Endothelial cell of umbilical vein (primary cell): ENCODE results near the gene FOXM1. TPM values are rescaled to one million over a fixed set of nuclear protein-coding genes. Genes with fewer than 3 reads are reported as not detected.
A peak's percentile ranks its signal among the peaks of the same experiment; 100 is the strongest.

ENCODE experiments used
- BruUV-seq: library from RNA; stranded (reverse); fragments of 400-500 nt; replicated peaks from 2 replicates; lab custom pipeline; 2021; lab: Mats Ljungman, UMichigan
- CTCF ChIA-PET: fragments of 300-600, 350-600 bp; sonication (Branson Sonifier 250); formaldehyde crosslinking; loops from one replicate; lab custom pipeline; 2021; ENCODE audit warnings: antibody characterized with exemption, inconsistent platforms; lab: Charles Lee
- POLR2A ChIA-PET: fragments of 300-600, 350-600 bp; sonication (Branson Sonifier 250); formaldehyde crosslinking; loops from one replicate; lab custom pipeline; 2021; ENCODE audit warnings: antibody characterized with exemption, inconsistent platforms; lab: Charles Lee
- DNase-seq: peaks from one replicate; pipeline ENCODE4 v3.0.0-alpha.2; 2011; ENCODE audit warnings: low read depth, low spot score
- FAIRE-seq: peaks from 2 replicates; lab custom pipeline; 2011; peaks lifted over from hg19 to GRCh38; lab: Jason Lieb, UNC
- H2AFZ ChIP-seq: 2 replicates; pipeline ENCODE4 v1.6.0; 2012; ENCODE audit warnings: low read depth, low read length, control low read depth, inconsistent platforms
- H3K27ac ChIP-seq: 2 replicates; pipeline ENCODE4 v1.5.1; 2011; ENCODE audit warnings: low read depth, mild to moderate bottlenecking, control low read depth, low read length, moderate library complexity; ENCODE audit not compliant: insufficient read depth
- H3K27me3 ChIP-seq, 2 experiments: 2 replicates each; pipeline versions ENCODE4 v1.6.0 to v1.6.1; 2011; ENCODE audit warnings: low read length in 2 of 2, mixed read lengths in 1 of 2; ENCODE audit not compliant: control insufficient read depth in 2 of 2, insufficient read depth in 2 of 2
- H3K36me3 ChIP-seq, 2 experiments: 2 replicates in 1 of 2; 3 replicates in 1 of 2; pipeline ENCODE4 v1.5.1; 2011; ENCODE audit warnings: low read length in 2 of 2, mild to moderate bottlenecking in 1 of 2, moderate library complexity in 1 of 2; ENCODE audit not compliant: control insufficient read depth in 2 of 2, insufficient read depth in 2 of 2; ENCODE audit errors: extremely low read depth in 1 of 2
- H3K4me1 ChIP-seq: 3 replicates; pipeline ENCODE4 v1.5.1; 2011; ENCODE audit warnings: mild to moderate bottlenecking, low read length; ENCODE audit not compliant: control insufficient read depth, insufficient read depth; ENCODE audit errors: extremely low read depth
- H3K4me2 ChIP-seq: 2 replicates; pipeline ENCODE4 v1.6.1; 2011; ENCODE audit warnings: low read length, control low read depth, mixed read lengths; ENCODE audit not compliant: insufficient read depth
- H3K4me3 ChIP-seq, 3 experiments: fragments of 200-600 bp in 1 of 3; sonication (generic), shearing (Covaris generic) in 1 of 3; replicated peaks in 1 of 3; 2 replicates each; pipeline ENCODE4 v1.5.1; 2011 to 2016; ENCODE audit warnings: control low read depth in 3 of 3, low read length in 3 of 3, mild to moderate bottlenecking in 2 of 3, inconsistent platforms in 1 of 3, low read depth in 1 of 3, moderate library complexity in 1 of 3; ENCODE audit not compliant: insufficient read depth in 1 of 3
- H3K79me2 ChIP-seq: 2 replicates; pipeline ENCODE4 v1.6.0; 2012; ENCODE audit warnings: low read length, inconsistent platforms; ENCODE audit not compliant: control insufficient read depth, insufficient read depth
- H3K9ac ChIP-seq: replicated peaks from 2 replicates; pipeline ENCODE3; 2011; ENCODE audit warnings: low read length, control low read depth; ENCODE audit not compliant: insufficient read depth; ENCODE audit errors: extremely low read depth
- H3K9me1 ChIP-seq: replicated peaks from 3 replicates; pipeline ENCODE4 v1.6.0; 2011; ENCODE audit warnings: mild to moderate bottlenecking, low read length; ENCODE audit not compliant: control insufficient read depth, insufficient read depth; ENCODE audit errors: extremely low read depth
- H3K9me3 ChIP-seq: replicated peaks from 2 replicates; pipeline ENCODE4 v1.5.1; 2012; ENCODE audit warnings: low read length, inconsistent platforms; ENCODE audit not compliant: control insufficient read depth, insufficient read depth
- H4K20me1 ChIP-seq: replicated peaks from 2 replicates; pipeline ENCODE3; 2011; ENCODE audit warnings: mild to moderate bottlenecking, low read length; ENCODE audit not compliant: control insufficient read depth, insufficient read depth; ENCODE audit errors: extremely low read depth
- CTCF ChIP-seq, 2 donors: IDR thresholded peaks; 1 replicate in 1 of 2; 2 replicates in 1 of 2; pipeline ENCODE4 v1.5.1; 2011; ENCODE audit warnings: low read length in 2 of 2, mild to moderate bottlenecking in 2 of 2, moderate library complexity in 2 of 2, control low read depth in 1 of 2, inconsistent platforms in 1 of 2, low read depth in 1 of 2; ENCODE audit not compliant: insufficient read depth in 1 of 2; ENCODE audit errors: extremely low read depth in 1 of 2
- EZH2 ChIP-seq: IDR thresholded peaks from 2 replicates; pipeline ENCODE4 v1.6.1; 2012; ENCODE audit warnings: borderline replicate concordance, low read depth, mild to moderate bottlenecking, moderate library complexity, low read length, inconsistent platforms; ENCODE audit not compliant: severe bottlenecking
- FOS ChIP-seq: IDR thresholded peaks from 2 replicates; pipeline ENCODE4 v1.6.1; 2011; ENCODE audit warnings: mild to moderate bottlenecking, low read length, moderate library complexity, borderline replicate concordance; ENCODE audit not compliant: insufficient read depth
- GATA2 ChIP-seq: IDR thresholded peaks from 2 replicates; pipeline ENCODE4 v1.7.0; 2011; ENCODE audit warnings: low read depth, mild to moderate bottlenecking, moderate library complexity, mixed read lengths, low read length; ENCODE audit not compliant: insufficient read length, insufficient read depth
- JUN ChIP-seq: IDR thresholded peaks from 2 replicates; pipeline ENCODE4 v1.6.1; 2011; ENCODE audit warnings: borderline replicate concordance, low read depth; ENCODE audit not compliant: insufficient read length, insufficient read depth
- MAX ChIP-seq: IDR thresholded peaks from 2 replicates; pipeline ENCODE4 v1.6.1; 2011; ENCODE audit not compliant: insufficient read depth, insufficient read length
- MYC ChIP-seq: IDR thresholded peaks from one replicate; pipeline ENCODE4 v1.6.1; 2011; ENCODE audit warnings: mild to moderate bottlenecking, low read depth, low read length
- POLR2A ChIP-seq: IDR thresholded peaks from 2 replicates; pipeline ENCODE4 v1.6.1; 2012; ENCODE audit warnings: low read depth, mild to moderate bottlenecking, control low read depth, low read length
- POLR2AphosphoS5 ChIP-seq: IDR thresholded peaks from 2 replicates; pipeline ENCODE4 v1.6.1; 2012; ENCODE audit warnings: low read depth, mild to moderate bottlenecking, control low read depth, low read length, moderate library complexity; ENCODE audit not compliant: insufficient read depth
- dilution Hi-C: fragments of 300-500 bp; cut with MboI; formaldehyde crosslinking; loops from one replicate; pipeline ENCODE4 v1.15.0; 2019; ENCODE audit warnings: low sequenced_read_pairs; ENCODE audit not compliant: extremely low pct_ligation_motif_present
- intact Hi-C: fragments of 100-400 bp; cut with micrococcal nuclease; formaldehyde crosslinking; loops from one replicate; pipeline ENCODE4 v1.10.0; 2022
- polyA plus RNA-seq, 4 experiments: library from polyadenylated mRNA; depleted of rRNA in 3 of 4; stranded (reverse) in 3 of 4; unstranded in 1 of 4; fragments of >200 nt; gene quantifications; 2 replicates each; pipeline versions ENCODE4 v1.2.1 to v1.2.3, GENCODE V29; 2011 to 2012; ENCODE audit warnings: missing spikeins in 1 of 4
- total RNA-seq: library from RNA; stranded (reverse); gene quantifications from 2 replicates; pipeline ENCODE4 v1.2.3, GENCODE V29; 2021

FOXM1 gene
- total and polyA plus RNA-seq, 2 donors (not counting 3 experiments of a cell fraction or from before 2014, with no cell fraction given), result 43.5 to 136 TPM

GRCh38 chr12:2892246-2892645 lies 15.3 kb upstream of the FOXM1 start:
- POLR2A ChIA-PET, result interaction anchor here (0.7 kb wide), 1 partner anchor 93 kb away, joined by 4 read pairs; no protein-coding TSS in a partner anchor
- Histone ChIP-seq H3K9ac (no peak overlapping the region), H3K9me3 (no peaks in the 10 kb centered on the region), H3K27me3 (no peaks in the 10 kb centered on the region), H3K27ac (no peak overlapping the region), H3K4me1 (peaks cover 11% of the 10 kb centered on the region), H3K4me2 (peak overlapping the region; percentile 49), H2AFZ (no peak overlapping the region), H4K20me1 (no peaks in the 10 kb centered on the region), H3K9me1 (no peaks in the 10 kb centered on the region), H3K36me3 (peaks cover 3% of the 10 kb centered on the region in 2 experiments), H3K4me3 (no peak overlapping the region), H3K79me2 (peaks cover 33% of the 10 kb centered on the region)
- intact Hi-C loops, result no loop called here
- FAIRE-seq (no peak), DNase-seq (no peak)
- TF ChIP-seq POLR2A (no peak), EZH2 (no peak), MAX (no peak), FOS (no peak)
- no TSS peak for BruUV-seq
- dilution Hi-C loops, result no loop called here
- CTCF ChIA-PET, result interaction anchor here (1.3 to 3.6 kb wide), 4 partner anchors 14 to 149 kb away, joined by 3 to 18 read pairs (median 9); partner anchors contain the start of genes FOXM1 and RHNO1

GRCh38 chr12:2891240-2892053 lies 14.5 kb upstream of the FOXM1 start:
- Histone ChIP-seq H3K4me1 (peaks cover 11% of the 10 kb centered on the region), H3K36me3 (peaks cover 3% of the 10 kb centered on the region in 2 experiments), H3K9me3 (no peaks in the 10 kb centered on the region), H2AFZ (peak overlapping the region; percentile 70), H3K9ac (peak overlapping the region; percentile 79), H3K4me3 (peak overlapping the region; percentile 32 to 76 (median 75)), H3K79me2 (peaks cover 29% of the 10 kb centered on the region), H4K20me1 (no peaks in the 10 kb centered on the region), H3K4me2 (peak overlapping the region; percentile 49), H3K9me1 (no peaks in the 10 kb centered on the region), H3K27ac (peak overlapping the region; percentile 56), H3K27me3 (no peaks in the 10 kb centered on the region)
- intact Hi-C loops, result no loop called here
- FAIRE-seq, result peak; percentile 79
- dilution Hi-C loops, result no loop called here
- CTCF ChIA-PET, result interaction anchor here (1.3 to 3.6 kb wide), 7 partner anchors 14 to 150 kb away, joined by 3 to 18 read pairs (median 8); partner anchors contain the start of genes FOXM1 and RHNO1
- BruUV-seq, result TSS peak; percentile 26
- peak; percentile 72 for DNase-seq
- POLR2A ChIA-PET, result interaction anchor here (0.7 to 1.3 kb wide), 3 partner anchors 15 to 143 kb away, joined by 4 to 5 read pairs (median 4); partner anchors contain the start of genes FOXM1 and RHNO1
- TF ChIP-seq POLR2A (no peak), JUN (no peak), FOS (no peak), GATA2 (no peak), MAX (no peak), MYC (no peak), EZH2 (no peak), CTCF (IDR thresholded peaks at IDR 0.05; ENCODE audit: extremely low read depth in 1 of 2, insufficient read depth in 1 of 2, low read depth in 1 of 2, low read length in 2 of 2) (no peak), POLR2AphosphoS5 (no peak)
